ENCODE data around the gene FBXO27. TPM values are rescaled to one million over a fixed set of nuclear protein-coding genes. Genes with fewer than 3 reads are reported as not detected.

The FBXO27 gene
- total RNA-seq, 4 donors from 2014 or later: 5.7 to 14.0 (median 8.3) TPM

- Histone ChIP-seq H3K4me3 (no peak overlapping the region), H3K4me1 (no peaks in the 10 kb centered on the region), H3K27me3 (no peaks in the 10 kb centered on the region), H3K36me3 (peaks cover 0 to 45% (median 0%) of the 10 kb centered on the region in 3 donors), H3K9me3 (no peaks in the 10 kb centered on the region), H3K27ac (no peak overlapping the region)
- intact Hi-C loops (cut with DNase I): no loop called here
- WGBS, 2 donors: 93 to 98% methylated on average over 11 to 14 of the region's 14 CpGs
- DNase-seq: no peak
- TF ChIP-seq POLR2A (IDR thresholded peaks at IDR 0.05) (no peak), CTCF (IDR thresholded peaks at IDR 0.05) (no peak)
Observed at GRCh38 chr19:39024875-39025641, 7.3 kb downstream of the FBXO27 start.

DNA sequence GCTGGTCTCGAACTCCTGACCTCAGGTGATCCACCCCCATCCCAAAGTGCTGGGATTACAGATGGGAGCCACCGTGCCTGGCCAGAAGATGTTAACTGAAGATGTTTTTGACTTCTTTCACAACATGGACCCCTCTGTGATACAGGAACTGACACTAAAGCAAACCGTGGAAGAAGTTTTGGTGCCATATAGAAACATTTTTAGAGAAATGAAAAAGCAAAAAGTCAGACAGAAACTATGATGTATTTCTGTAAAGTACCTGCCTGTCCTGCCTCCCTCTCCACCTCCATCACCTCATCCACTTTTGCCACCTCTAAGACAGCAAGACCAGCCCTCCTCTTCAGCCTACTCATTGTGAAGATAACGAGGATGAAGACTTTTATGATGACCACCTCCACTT, 11.3 kb downstream of the FBXO27 start:
- peaks cover 0 to 17% (median 0%) of the 10 kb centered on the region in 3 donors for H3K36me3 ChIP-seq
- intact Hi-C loops (cut with DNase I): no loop called here
- WGBS, 2 donors: 66 to 77% methylated on average over 3 to 4 of the region's 4 CpGs
- DNase-seq: no peak
- H3K27me3 ChIP-seq: no peaks in the 10 kb centered on the region
- no peak overlapping the region for H3K27ac ChIP-seq
- H3K9me3 ChIP-seq: no peaks in the 10 kb centered on the region
- no peaks in the 10 kb centered on the region for H3K4me1 ChIP-seq
- no peak overlapping the region for H3K4me3 ChIP-seq
- no peak for TF ChIP-seq CTCF (IDR thresholded peaks at IDR 0.05)
- TF ChIP-seq POLR2A (IDR thresholded peaks at IDR 0.05): no peak

GRCh38 chr19:39017646-39018045, 14.7 kb downstream of the FBXO27 start:
- H3K36me3 ChIP-seq: no peaks in the 10 kb centered on the region
- H3K4me1 ChIP-seq: no peaks in the 10 kb centered on the region
- DNase-seq: no peak
- H3K27me3 ChIP-seq: no peaks in the 10 kb centered on the region
- TF ChIP-seq POLR2A (IDR thresholded peaks at IDR 0.05) (no peak), CTCF (IDR thresholded peaks at IDR 0.05) (no peak)
- intact Hi-C loops (cut with DNase I): no loop called here
- no peaks in the 10 kb centered on the region for H3K9me3 ChIP-seq
- no peak overlapping the region for H3K27ac ChIP-seq
- no peak overlapping the region for H3K4me3 ChIP-seq
- WGBS, 2 donors: 85 to 86% methylated on average over 4 of the region's 4 CpGs

- Histone ChIP-seq H3K9me3 (no peaks in the 10 kb centered on the region), H3K4me1 (no peaks in the 10 kb centered on the region), H3K27me3 (no peaks in the 10 kb centered on the region), H3K27ac (no peak overlapping the region), H3K4me3 (no peak overlapping the region), H3K36me3 (no peaks in the 10 kb centered on the region)
- DNase-seq: no peak
- 60 to 61% methylated on average over 6 of the region's 6 CpGs for WGBS, 2 donors
- intact Hi-C loops (cut with DNase I): no loop called here
- TF ChIP-seq POLR2A (IDR thresholded peaks at IDR 0.05) (no peak), CTCF (IDR thresholded peaks at IDR 0.05) (no peak)
Observed at GRCh38 chr19:39017026-39017425, 15.3 kb downstream of the FBXO27 start.

DNA sequence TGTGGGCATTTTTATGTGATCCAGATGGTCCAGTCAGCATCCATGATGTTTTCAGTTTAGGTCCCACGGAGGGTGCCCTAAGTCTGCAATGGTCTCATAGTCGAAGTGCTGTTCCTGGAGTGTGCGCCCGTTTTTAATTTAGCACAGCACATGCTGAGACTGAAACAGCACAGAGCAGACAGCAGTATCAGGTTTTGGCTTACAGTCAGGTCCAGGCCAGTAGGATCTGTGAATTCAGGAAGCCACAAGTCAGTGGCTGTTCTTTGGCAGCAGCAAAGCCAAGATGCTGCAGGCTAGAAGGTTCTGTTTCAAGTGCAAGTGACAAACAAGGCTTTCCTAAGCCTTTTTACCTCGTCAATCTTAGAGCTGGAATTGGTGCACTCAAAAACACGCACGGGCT, 18.3 kb downstream of the FBXO27 start:
- intact Hi-C loops (cut with DNase I): no loop called here
- TF ChIP-seq POLR2A (IDR thresholded peaks at IDR 0.05) (no peak), CTCF (IDR thresholded peaks at IDR 0.05) (no peak)
- Histone ChIP-seq H3K36me3 (no peaks in the 10 kb centered on the region), H3K27ac (no peak overlapping the region), H3K27me3 (no peaks in the 10 kb centered on the region), H3K9me3 (no peaks in the 10 kb centered on the region), H3K4me3 (no peak overlapping the region), H3K4me1 (no peaks in the 10 kb centered on the region)
- DNase-seq: no peak
- WGBS, 2 donors: 23 to 33% methylated on average over 2 to 4 of the region's 7 CpGs
